Lung (tissue), 12 donors: Measurements from ENCODE around the gene RAVER1. TPM values are rescaled to one million over a fixed set of nuclear protein-coding genes. Genes with fewer than 3 reads are reported as not detected.

Experiments
- ATAC-seq: fragments of 200-7000 bp; cut with Tn5 transposase; one replicate; pipeline ENCODE4 v1.9.1; 2020; ENCODE audit warnings: moderate number of reproducible peaks; ENCODE audit not compliant: insufficient read depth, low FRiP score
- DNase-seq, 3 donors: peaks; one replicate each; pipeline ENCODE4 v3.0.0-alpha.2; 2013 to 2017
- H3K27ac ChIP-seq, 2 donors: one replicate each; pipeline ENCODE4 v1.5.1; 2013; ENCODE audit warnings: mild to moderate bottlenecking in 2 of 2, moderate library complexity in 2 of 2, control low read depth in 1 of 2, inconsistent platforms in 1 of 2, low read depth in 1 of 2, low read length in 1 of 2
- H3K27me3 ChIP-seq, 3 donors: one replicate each; pipeline ENCODE4 v1.5.1; 2013; ENCODE audit warnings: low read length in 2 of 3; ENCODE audit not compliant: control insufficient read depth in 3 of 3, insufficient read depth in 3 of 3
- H3K36me3 ChIP-seq, 4 donors: one replicate each; pipeline ENCODE4 v1.5.1; 2013; ENCODE audit warnings: low read length in 4 of 4, mild to moderate bottlenecking in 1 of 4, moderate library complexity in 1 of 4; ENCODE audit not compliant: control insufficient read depth in 4 of 4, insufficient read depth in 4 of 4
- H3K4me1 ChIP-seq, 5 donors: one replicate each; pipeline ENCODE4 v1.5.1; 2013; ENCODE audit warnings: low read length in 5 of 5, mild to moderate bottlenecking in 2 of 5, moderate library complexity in 1 of 5; ENCODE audit not compliant: control insufficient read depth in 5 of 5, insufficient read depth in 5 of 5
- H3K4me3 ChIP-seq: one replicate; pipeline ENCODE4 v1.5.1; 2013; ENCODE audit warnings: mild to moderate bottlenecking, control low read depth, moderate library complexity
- H3K9ac ChIP-seq, 2 donors: one replicate each; pipeline ENCODE4 v1.5.1; 2013; ENCODE audit warnings: low read length in 2 of 2, control low read depth in 1 of 2; ENCODE audit not compliant: insufficient read depth in 1 of 2
- H3K9me3 ChIP-seq, 4 donors: one replicate each; pipeline ENCODE4 v1.5.1; 2013; ENCODE audit warnings: low read length in 3 of 4, mild to moderate bottlenecking in 1 of 4, moderate library complexity in 1 of 4; ENCODE audit not compliant: control insufficient read depth in 4 of 4, insufficient read depth in 3 of 4
- WGBS, 2 donors: extraction: QIAGEN DNeasy Blood & Tissue Kit; methylation state at CpG; one replicate each; pipeline ENCODE4 v1.1.7; 2013; 5-methylcytosine and 5-hydroxymethylcytosine counted together
- polyA plus RNA-seq, 2 donors: library from polyadenylated mRNA; stranded (reverse); fragments of 200-250 nt; gene quantifications; one replicate each; pipeline ENCODE4 v1.2.1, GENCODE V29; 2013
- total RNA-seq, 2 donors: library from RNA; depleted of rRNA in 1 of 2; stranded (reverse); fragments of >200 nt in 1 of 2; gene quantifications; one replicate each; pipeline ENCODE4 v1.2.1, GENCODE V29; 2014 to 2021
- TF ChIP-seq, protein P1 (sequence below): IDR thresholded peaks from 2 replicates; pipeline ENCODE4 v1.5.1; 2012; ENCODE audit warnings: mild to moderate bottlenecking; ENCODE audit errors: control extremely low read depth, extremely low read depth
- donor health status: control.
- donor health status: control.
- donor health status: Bipolar disorder and iron deficiency.
- donor health status: healthy.
- donor health status: DM: yes; HTN: yes; CAD: no.

The RAVER1 gene
- total and polyA plus RNA-seq, 4 donors: 10.5 to 46.1 (median 19.4) TPM

DNA sequence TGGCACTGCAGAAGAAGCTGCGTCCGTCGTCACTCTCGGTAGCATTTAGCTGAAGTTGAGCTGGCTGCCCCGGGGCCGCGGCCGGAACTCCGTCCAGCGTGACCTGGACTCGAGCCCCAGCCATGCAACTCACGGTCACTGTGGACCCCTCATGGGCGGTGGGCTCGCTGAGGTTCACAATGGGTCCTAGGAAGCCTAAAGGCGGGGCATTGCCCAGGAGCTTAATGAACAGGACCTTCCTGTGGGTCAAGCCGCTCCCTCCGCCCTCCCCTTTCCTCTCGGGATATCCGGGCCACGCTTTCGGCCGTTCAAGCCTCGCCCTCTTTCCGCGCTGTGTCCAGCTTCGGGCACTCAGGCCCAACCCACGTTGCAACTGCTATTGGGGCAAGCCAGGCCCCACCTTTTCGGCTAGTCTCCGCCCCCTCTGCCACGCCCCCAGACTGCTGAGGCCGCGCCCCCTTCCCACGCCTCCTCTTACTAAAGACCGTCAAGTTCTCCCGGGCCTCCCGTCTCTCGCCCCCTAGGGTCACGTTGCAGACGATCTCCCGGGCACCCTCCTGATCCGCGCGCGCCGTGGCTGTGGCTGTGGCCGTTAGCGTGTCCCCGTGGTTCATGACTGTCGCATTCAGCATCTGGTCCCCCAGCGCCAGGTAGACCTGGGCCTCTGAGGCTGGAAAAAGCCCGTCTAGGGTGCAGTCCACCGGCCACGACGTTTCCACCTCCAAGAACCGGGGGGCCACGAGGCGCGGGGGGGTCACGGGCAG is 1.4 kb upstream of the RAVER1 start:
- Histone ChIP-seq H3K27ac (peak overlapping the region; percentile 75 to 89), H3K4me3 (peak overlapping the region; percentile 47), H3K36me3 (peaks cover 0 to 8% (median 4%) of the 10 kb centered on the region in 4 donors), H3K9me3 (no peaks in the 10 kb centered on the region), H3K27me3 (no peaks in the 10 kb centered on the region), H3K4me1 (peaks cover 0 to 25% (median 9%) of the 10 kb centered on the region in 5 donors), H3K9ac (peak overlapping the region in 1 of 2 donors; percentile 14)
- ATAC-seq (peak; percentile 79), DNase-seq (peak; percentile 95 to 96 (median 96))
- TF ChIP-seq, protein P1, sequence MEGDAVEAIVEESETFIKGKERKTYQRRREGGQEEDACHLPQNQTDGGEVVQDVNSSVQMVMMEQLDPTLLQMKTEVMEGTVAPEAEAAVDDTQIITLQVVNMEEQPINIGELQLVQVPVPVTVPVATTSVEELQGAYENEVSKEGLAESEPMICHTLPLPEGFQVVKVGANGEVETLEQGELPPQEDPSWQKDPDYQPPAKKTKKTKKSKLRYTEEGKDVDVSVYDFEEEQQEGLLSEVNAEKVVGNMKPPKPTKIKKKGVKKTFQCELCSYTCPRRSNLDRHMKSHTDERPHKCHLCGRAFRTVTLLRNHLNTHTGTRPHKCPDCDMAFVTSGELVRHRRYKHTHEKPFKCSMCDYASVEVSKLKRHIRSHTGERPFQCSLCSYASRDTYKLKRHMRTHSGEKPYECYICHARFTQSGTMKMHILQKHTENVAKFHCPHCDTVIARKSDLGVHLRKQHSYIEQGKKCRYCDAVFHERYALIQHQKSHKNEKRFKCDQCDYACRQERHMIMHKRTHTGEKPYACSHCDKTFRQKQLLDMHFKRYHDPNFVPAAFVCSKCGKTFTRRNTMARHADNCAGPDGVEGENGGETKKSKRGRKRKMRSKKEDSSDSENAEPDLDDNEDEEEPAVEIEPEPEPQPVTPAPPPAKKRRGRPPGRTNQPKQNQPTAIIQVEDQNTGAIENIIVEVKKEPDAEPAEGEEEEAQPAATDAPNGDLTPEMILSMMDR: no peak
- 27 to 52% methylated on average over 58 to 59 of the region's 59 CpGs for WGBS, 2 donors

- H3K27ac ChIP-seq: peak overlapping the region; percentile 76 to 89
- 24 to 49% methylated on average over 43 to 44 of the region's 44 CpGs for WGBS, 2 donors
Observed at GRCh38 chr19:10333758-10334587, 644 bp upstream of the RAVER1 start.

DNA sequence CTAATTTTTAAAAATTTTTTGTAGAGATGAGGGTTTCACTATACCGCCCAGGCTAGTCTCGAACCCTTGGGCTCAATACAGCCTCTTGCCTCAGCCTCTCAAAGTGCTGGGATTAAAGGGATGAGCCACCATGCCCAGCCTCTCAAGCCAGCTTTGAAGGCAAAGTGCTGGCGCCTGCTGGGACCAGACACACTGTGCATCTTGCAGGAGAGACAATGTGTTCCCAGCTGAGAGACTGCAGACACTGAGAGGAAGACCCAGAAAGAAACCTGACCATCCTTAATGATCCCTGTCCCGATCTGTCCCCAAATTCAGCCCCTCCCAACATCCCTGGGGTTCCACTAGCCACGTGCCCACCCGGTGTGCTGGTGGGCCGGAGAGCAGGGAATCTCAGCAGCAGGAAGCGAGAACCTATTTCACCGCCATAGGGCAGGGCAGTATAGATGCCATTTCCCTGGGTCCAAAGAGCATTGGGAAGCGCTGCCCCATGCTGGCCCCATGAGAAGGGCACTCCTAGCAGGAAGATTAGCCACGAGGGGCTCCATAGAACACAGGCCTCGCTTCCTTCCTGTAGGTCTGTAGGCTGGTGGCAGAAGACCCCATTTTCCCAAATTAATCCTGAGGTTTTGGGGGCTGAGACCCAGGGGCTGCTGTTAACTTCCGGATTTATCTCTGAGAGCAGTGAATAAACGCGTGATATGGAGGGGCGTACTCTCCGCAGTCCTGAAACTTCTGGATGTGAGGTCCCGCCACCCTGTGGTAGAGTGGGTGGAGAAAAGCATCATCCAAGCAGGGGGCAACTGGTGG is 968 bp downstream of the RAVER1 start:
- peaks cover 0 to 25% (median 9%) of the 10 kb centered on the region in 5 donors for H3K4me1 ChIP-seq
- peak overlapping the region; percentile 90 for H3K4me3 ChIP-seq
- H3K9ac ChIP-seq: peak overlapping the region in 1 of 2 donors; percentile 40
- DNase-seq: no peak
- TF ChIP-seq, protein P1: no peak
- 33 to 39% methylated on average over 18 of the region's 18 CpGs for WGBS, 2 donors
- H3K27me3 ChIP-seq: no peaks in the 10 kb centered on the region
- peak overlapping the region; percentile 88 to 99 for H3K27ac ChIP-seq
- ATAC-seq: no peak
- no peaks in the 10 kb centered on the region for H3K9me3 ChIP-seq
- H3K36me3 ChIP-seq: peaks cover 0 to 26% (median 18%) of the 10 kb centered on the region in 4 donors

More at GRCh38 chr19:10333758-10334587, 644 bp upstream of the RAVER1 start:
- DNase-seq (peak in 1 of 3 donors; percentile 33), ATAC-seq (no peak)
- Histone ChIP-seq H3K9me3 (no peaks in the 10 kb centered on the region), H3K36me3 (peaks cover 0 to 14% (median 8%) of the 10 kb centered on the region in 4 donors), H3K4me3 (peak overlapping the region; percentile 47), H3K4me1 (peaks cover 0 to 25% (median 9%) of the 10 kb centered on the region in 5 donors), H3K9ac (peak overlapping the region in 1 of 2 donors; percentile 40), H3K27me3 (no peaks in the 10 kb centered on the region)
- TF ChIP-seq, protein P1: no peak
